Prostate gland (tissue), 2 donors: Measurements from ENCODE around the gene SORBS2. TPM values are rescaled to one million over a fixed set of nuclear protein-coding genes. Genes with fewer than 3 reads are reported as not detected.
A peak's percentile ranks its signal among the peaks of the same experiment; 100 is the strongest.

Experiments
- DNase-seq: peaks from one replicate; pipeline ENCODE4 v3.0.0-alpha.2; 2019; ENCODE audit warnings: low spot score
- H3K27ac ChIP-seq, 2 donors: fragments of 200-600 bp; sonication (generic); 2 replicates each; pipeline ENCODE4 v1.5.1; 2017 to 2019
- H3K27me3 ChIP-seq: fragments of 200-600 bp; sonication (generic); replicated peaks from 2 replicates; pipeline ENCODE4 v1.5.1; 2019; ENCODE audit not compliant: insufficient read depth
- H3K36me3 ChIP-seq, 2 donors: fragments of 200-600 bp; sonication (generic); 1 replicate in 1 of 2; 2 replicates in 1 of 2; pipeline versions ENCODE4 v1.5.1 to v1.8.1; 2017 to 2019
- H3K4me1 ChIP-seq: fragments of 200-600 bp; sonication (generic); replicated peaks from 2 replicates; pipeline ENCODE4 v1.5.1; 2019
- H3K4me3 ChIP-seq, 2 donors: fragments of 200-600 bp; sonication (generic); 2 replicates each; pipeline ENCODE4 v1.5.1; 2017 to 2019
- H3K9me3 ChIP-seq: fragments of 200-600 bp; sonication (generic); 2 replicates; pipeline ENCODE4 v1.5.1; 2017
- POLR2A ChIP-seq: fragments of 450-650 bp; IDR thresholded peaks from one replicate; pipeline ENCODE4 v1.6.1; 2016; ENCODE audit warnings: antibody characterized with exemption, mild to moderate bottlenecking
- POLR2AphosphoS5 ChIP-seq: sonication (generic); formaldehyde crosslinking; IDR thresholded peaks from one replicate; pipeline ENCODE4 v1.6.1; 2017; ENCODE audit warnings: antibody characterized with exemption
- WGBS: methylation state at CpG from one replicate; pipeline ENCODE4 v1.1.5; 2018; 5-methylcytosine and 5-hydroxymethylcytosine counted together
- intact Hi-C: fragments of 100-400 bp; cut with DNase I; formaldehyde crosslinking; loops from one replicate; pipeline ENCODE4 v1.14.2; 2022
- total RNA-seq, 2 donors: library from RNA; depleted of rRNA; stranded (reverse); fragments of >200 nt; gene quantifications; one replicate each; pipeline ENCODE4 v1.1.0, GENCODE V29; 2016
- TF ChIP-seq, protein P1 (sequence below), 4 experiments: fragments of 200-600 bp in 2 of 4; fragments of 450-650 bp in 2 of 4; sonication (generic) in 2 of 4; IDR thresholded peaks; 1 replicate in 3 of 4; 2 replicates in 1 of 4; pipeline ENCODE4 v1.5.1; 2016 to 2019; ENCODE audit warnings: antibody characterized with exemption in 4 of 4, mild to moderate bottlenecking in 2 of 4, moderate library complexity in 2 of 4

SORBS2 gene
- total RNA-seq, 2 donors from 2014 or later, result 175 to 242 TPM

DNA sequence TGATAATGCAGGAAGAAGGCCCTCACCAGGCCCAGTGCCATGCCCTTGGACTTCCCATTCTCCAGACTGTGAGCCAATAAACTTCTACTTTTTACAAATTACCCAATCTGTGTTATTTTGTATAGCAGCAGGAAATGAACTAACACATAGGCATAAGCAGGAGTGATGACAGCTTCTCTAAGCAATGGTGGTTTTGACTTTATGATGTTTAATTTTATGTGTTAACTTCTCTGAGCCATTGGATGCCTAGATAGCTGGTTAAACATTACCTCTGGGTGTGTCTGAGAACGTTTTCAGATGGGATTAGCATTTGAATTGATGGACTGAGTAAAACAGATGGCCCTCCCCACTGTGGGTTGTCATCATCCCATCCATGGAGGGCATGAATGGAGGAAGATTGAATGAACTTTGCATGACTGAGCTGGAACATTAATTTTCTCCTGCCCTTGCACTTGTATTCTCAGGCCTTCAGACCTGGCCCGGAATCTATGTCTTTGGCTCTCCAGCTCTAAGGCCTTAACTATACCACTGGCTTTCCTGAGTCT is 262.8 kb downstream of the SORBS2 start:
- intact Hi-C loops, result no loop called here
- no peak for TF ChIP-seq POLR2AphosphoS5
- Histone ChIP-seq H3K4me3 (no peak overlapping the region), H3K27ac (no peak overlapping the region), H3K36me3 (no peaks in the 10 kb centered on the region), H3K9me3 (no peaks in the 10 kb centered on the region), H3K4me1 (no peaks in the 10 kb centered on the region), H3K27me3 (no peaks in the 10 kb centered on the region)
- WGBS, result 64% methylated on average over 2 of the region's 2 CpGs
- DNase-seq, result no peak

DNA sequence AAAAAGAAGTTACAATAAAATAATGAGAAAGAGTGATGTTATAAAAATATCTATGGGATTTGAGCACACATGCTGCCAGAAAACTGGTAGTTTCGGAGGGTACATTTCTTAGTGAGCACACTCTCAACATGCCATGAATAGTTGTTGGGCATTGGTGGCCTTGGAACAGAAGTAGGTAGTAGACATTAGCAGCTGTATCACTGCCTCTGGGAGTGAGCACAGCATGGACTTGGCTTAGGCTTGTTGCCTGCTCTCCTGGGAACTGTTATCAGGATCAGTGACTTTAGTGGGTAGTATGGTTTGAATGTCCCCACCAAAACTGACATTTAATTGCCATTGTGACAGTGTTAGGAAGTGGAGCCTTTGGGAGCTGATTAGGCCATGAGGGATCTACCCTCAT is 263.4 kb downstream of the SORBS2 start:
- TF ChIP-seq POLR2AphosphoS5 (no peak), POLR2A (no peak)
- TF ChIP-seq, protein P1, sequence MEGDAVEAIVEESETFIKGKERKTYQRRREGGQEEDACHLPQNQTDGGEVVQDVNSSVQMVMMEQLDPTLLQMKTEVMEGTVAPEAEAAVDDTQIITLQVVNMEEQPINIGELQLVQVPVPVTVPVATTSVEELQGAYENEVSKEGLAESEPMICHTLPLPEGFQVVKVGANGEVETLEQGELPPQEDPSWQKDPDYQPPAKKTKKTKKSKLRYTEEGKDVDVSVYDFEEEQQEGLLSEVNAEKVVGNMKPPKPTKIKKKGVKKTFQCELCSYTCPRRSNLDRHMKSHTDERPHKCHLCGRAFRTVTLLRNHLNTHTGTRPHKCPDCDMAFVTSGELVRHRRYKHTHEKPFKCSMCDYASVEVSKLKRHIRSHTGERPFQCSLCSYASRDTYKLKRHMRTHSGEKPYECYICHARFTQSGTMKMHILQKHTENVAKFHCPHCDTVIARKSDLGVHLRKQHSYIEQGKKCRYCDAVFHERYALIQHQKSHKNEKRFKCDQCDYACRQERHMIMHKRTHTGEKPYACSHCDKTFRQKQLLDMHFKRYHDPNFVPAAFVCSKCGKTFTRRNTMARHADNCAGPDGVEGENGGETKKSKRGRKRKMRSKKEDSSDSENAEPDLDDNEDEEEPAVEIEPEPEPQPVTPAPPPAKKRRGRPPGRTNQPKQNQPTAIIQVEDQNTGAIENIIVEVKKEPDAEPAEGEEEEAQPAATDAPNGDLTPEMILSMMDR (IDR thresholded peaks at IDR 0.05), result no peak
- WGBS, result 100% methylated on average over 1 of the region's 1 CpG

DNA sequence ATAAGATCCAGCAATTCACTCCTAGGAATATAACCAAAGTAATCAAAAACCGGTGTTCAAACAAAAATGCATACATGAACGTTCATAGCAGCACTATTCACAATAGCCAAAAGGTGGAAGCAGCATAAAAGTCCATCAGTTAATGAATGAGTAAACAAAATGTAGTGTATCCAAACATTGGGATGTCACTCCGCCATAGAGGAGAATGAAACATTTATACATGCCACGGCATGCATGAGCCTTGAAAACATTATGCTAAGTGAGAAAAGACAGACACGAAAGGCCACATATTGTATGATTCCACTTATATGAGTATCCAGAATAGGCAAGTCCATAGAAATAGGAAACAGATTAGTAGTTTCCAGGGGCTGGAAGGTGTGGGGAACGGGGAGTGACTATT is 265.7 kb downstream of the SORBS2 start:
- no peak overlapping the region for H3K4me3 ChIP-seq
- H3K36me3 ChIP-seq, result no peaks in the 10 kb centered on the region
- TF ChIP-seq POLR2A (no peak), POLR2AphosphoS5 (no peak)
- TF ChIP-seq, protein P1 (IDR thresholded peaks at IDR 0.05), result no peak
- no peak overlapping the region for H3K27ac ChIP-seq
- H3K27me3 ChIP-seq, result no peaks in the 10 kb centered on the region
- no peaks in the 10 kb centered on the region for H3K9me3 ChIP-seq
- DNase-seq, result no peak
- WGBS, result 49% methylated on average over 6 of the region's 6 CpGs
- intact Hi-C loops, result no loop called here
- no peaks in the 10 kb centered on the region for H3K4me1 ChIP-seq

More for the DNA sequence above, 263.4 kb downstream of the SORBS2 start:
- Histone ChIP-seq H3K4me3 (no peak overlapping the region), H3K27me3 (no peaks in the 10 kb centered on the region), H3K27ac (no peak overlapping the region), H3K4me1 (no peaks in the 10 kb centered on the region), H3K9me3 (no peaks in the 10 kb centered on the region), H3K36me3 (no peaks in the 10 kb centered on the region)
- no peak for DNase-seq
- intact Hi-C loops, result no loop called here

DNA sequence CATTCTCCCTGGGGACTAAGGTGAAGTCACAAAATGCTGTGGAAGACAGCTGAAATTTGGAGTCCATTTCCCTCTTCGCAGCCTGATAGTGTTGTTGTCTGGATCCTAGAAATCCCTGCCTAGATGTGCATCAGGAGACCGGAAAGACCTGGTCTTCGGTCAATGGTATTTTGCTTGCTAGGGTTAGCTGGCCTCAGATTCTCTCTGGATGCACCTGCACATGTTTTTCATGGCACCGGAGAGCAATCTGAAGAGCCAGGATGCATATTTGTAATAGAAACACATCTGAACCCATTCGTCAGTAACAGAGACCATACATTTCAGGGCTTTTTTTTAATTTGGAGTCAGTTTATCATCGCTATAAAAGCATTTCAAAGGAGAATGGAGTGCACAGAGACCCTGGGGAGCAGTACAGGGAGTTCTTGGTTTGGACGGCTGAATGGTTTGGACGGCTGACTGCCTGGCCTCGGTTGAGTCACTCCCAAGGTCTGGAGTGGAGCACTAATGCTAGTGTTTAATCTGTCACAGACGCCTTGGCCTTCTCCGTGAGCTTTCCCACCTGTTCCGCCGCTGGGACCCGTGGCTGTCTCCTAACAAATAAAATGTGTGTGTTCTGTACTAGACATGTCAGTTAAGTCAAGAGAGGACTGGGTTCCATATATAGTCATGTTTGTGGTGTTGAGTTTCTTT is 269.2 kb downstream of the SORBS2 start:
- no peaks in the 10 kb centered on the region for H3K36me3 ChIP-seq
- TF ChIP-seq POLR2AphosphoS5, result peak; percentile 33
- TF ChIP-seq, protein P1 (IDR thresholded peaks at IDR 0.05), result no peak
- no peaks in the 10 kb centered on the region for H3K4me1 ChIP-seq
- no peaks in the 10 kb centered on the region for H3K9me3 ChIP-seq
- no peak overlapping the region for H3K4me3 ChIP-seq
- H3K27ac ChIP-seq, result peak overlapping the region in 1 of 2 donors; percentile 19
- no peak for DNase-seq
- 61% methylated on average over 14 of the region's 14 CpGs for WGBS
- intact Hi-C loops, result no loop called here
- no peaks in the 10 kb centered on the region for H3K27me3 ChIP-seq

DNA sequence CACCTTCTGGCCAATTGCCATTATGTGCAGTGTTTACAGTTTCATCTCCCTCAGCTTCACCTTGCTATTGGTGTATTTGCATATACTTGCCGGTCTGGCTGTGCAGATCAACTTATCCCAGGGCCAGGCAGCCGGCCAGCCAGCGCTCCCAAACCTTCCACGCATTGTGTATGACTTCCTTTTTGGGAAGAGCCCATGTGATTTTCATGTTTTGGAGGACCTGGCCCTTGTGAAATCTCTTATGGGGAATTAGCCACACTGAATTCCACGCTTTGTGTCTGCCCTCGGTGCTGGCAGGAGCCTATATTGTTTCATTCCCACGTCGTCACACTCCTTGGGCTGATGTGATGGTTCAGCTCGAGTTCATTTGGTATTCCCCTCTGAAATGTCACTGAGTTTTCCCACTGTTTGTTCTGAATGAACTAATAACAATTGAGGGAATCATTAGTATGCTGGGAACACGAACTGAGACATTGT is 270.7 kb downstream of the SORBS2 start:
- WGBS, result 17% methylated on average over 10 of the region's 10 CpGs
- peak; percentile 44 for DNase-seq
- intact Hi-C loops, result no loop called here

More for the DNA sequence above, 270.7 kb downstream of the SORBS2 start:
- H3K36me3 ChIP-seq, result no peaks in the 10 kb centered on the region
- H3K4me3 ChIP-seq, result no peak overlapping the region
- TF ChIP-seq, protein P1 (IDR thresholded peaks at IDR 0.05), result no peak
- no peak for TF ChIP-seq POLR2A
- TF ChIP-seq POLR2AphosphoS5, result no peak
- H3K9me3 ChIP-seq, result no peaks in the 10 kb centered on the region
- no peaks in the 10 kb centered on the region for H3K27me3 ChIP-seq
- peak overlapping the region; percentile 35 to 41 for H3K27ac ChIP-seq
- no peaks in the 10 kb centered on the region for H3K4me1 ChIP-seq
